T-helper 1 cell treated with Interleukin-12 subunit alpha and Interleukin-12 subunit beta and Interleukin-4 antibody, amounts not matched to agents 30 μg/mL and 1 μg/mL, for 36 hours (primary cell): Measurements from ENCODE around the gene COL4A3.
"Not testable (repeated sequence)": the region's sequence is repeated elsewhere in the genome, so short reads cannot be mapped to it uniquely, and the experiment has no call there.

Source experiments
- H3K27ac Mint-ChIP-seq: one replicate; pipeline ENCODE4 v1.8.0; 2021; ENCODE audit warnings: mild to moderate bottlenecking, mixed read lengths
- H3K27me3 Mint-ChIP-seq: one replicate; pipeline ENCODE4 v1.8.0; 2021; ENCODE audit warnings: low read depth, mixed read lengths
- H3K36me3 Mint-ChIP-seq: one replicate; pipeline ENCODE4 v1.8.0; 2021; ENCODE audit warnings: low read depth, mixed read lengths
- H3K4me1 Mint-ChIP-seq: one replicate; pipeline ENCODE4 v1.8.0; 2021; ENCODE audit warnings: low read depth, mixed read lengths
- H3K4me3 Mint-ChIP-seq: one replicate; pipeline ENCODE4 v1.8.0; 2021; ENCODE audit warnings: mild to moderate bottlenecking, moderate library complexity, mixed read lengths
- H3K9me3 Mint-ChIP-seq: one replicate; pipeline ENCODE4 v1.8.0; 2021; ENCODE audit warnings: mixed read lengths

COL4A3 gene

DNA sequence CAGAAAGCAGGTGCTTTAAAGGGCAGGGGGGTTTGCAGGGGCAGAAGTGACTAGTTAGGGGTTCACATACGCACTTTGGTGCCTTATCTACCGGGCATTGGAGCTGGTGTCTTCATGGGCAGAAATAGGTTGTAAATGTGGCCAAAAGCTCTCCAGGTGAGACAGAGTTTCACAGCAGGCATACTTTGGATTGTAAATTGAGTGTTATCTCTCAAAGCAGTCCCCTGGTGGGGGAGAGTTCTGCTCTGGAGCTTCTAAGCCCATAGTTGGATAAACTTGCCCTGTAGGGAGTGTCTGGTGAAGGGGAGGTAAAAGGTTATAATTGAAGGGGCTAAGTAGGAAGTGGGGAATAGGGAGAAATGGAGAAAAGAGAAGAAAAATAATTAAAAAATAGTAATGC, 43.1 kb downstream of the COL4A3 start:
- Mint-ChIP-seq H3K36me3 (no peaks in the 10 kb centered on the region), H3K27me3 (no peaks in the 10 kb centered on the region), H3K9me3 (no peaks in the 10 kb centered on the region), H3K4me1 (no peaks in the 10 kb centered on the region), H3K4me3 (no peak overlapping the region), H3K27ac (no peak overlapping the region)

DNA sequence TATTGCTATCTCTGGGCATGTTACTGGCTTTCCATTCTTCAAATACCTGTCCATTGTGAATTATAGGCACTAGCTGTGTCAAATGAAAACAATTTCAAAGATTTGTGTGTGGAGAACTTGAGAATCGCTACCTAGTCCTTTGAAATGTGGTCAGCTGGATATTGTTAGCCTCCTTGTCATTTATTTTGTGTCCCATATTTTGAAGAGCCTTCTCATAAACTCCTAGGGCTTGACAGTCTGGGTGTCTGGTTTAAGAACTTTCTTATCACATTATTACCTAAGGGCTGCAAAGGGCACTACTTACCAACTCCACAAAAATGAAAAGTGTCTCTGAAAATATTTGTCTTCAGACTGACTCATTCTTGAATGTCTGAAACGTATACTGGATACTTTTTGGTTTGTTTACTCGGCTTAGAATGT, 50.2 kb downstream of the COL4A3 start:
- no peaks in the 10 kb centered on the region for H3K4me1 Mint-ChIP-seq
- no peak overlapping the region for H3K4me3 Mint-ChIP-seq
- H3K27ac Mint-ChIP-seq = no peak overlapping the region
- H3K27me3 Mint-ChIP-seq = no peaks in the 10 kb centered on the region
- H3K36me3 Mint-ChIP-seq = no peaks in the 10 kb centered on the region
- H3K9me3 Mint-ChIP-seq = no peaks in the 10 kb centered on the region

DNA sequence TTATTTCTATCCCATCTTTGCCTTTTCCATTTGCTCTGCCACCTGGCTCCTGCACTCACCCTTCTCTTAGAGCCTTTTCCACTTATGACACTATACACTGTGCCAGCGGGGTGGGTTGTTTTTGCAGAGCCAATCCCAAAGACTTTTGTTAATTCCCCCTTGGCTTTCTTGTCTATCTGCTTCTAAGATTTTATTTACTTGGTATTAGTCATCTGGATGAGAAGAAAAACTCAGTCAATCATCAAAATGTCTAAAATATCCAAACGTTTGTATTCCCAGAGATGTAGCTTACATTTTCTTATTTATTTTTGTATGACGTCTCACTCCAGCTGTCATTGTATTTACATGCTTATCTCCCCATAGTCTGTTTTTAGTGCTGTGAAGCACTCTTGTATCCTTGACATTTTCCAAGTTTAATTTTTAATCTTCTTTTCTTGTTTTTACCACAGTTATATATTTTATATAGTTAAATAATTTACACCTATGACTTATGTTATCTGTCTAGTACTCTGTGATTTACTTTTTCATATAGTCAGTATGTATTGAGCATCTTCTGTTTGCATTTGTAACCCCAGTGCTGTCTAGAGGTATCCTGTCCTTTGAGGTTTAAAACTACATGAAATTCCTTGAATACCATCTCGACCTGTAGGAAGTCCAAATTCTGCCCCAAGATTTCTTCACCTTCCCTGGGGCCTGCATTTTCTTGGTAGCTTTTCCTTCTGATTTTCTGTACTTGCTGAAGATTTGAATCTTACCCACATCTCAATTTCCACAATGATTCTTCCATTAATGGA, 55.1 kb downstream of the COL4A3 start:
- no peaks in the 10 kb centered on the region for H3K4me1 Mint-ChIP-seq
- no peaks in the 10 kb centered on the region for H3K27me3 Mint-ChIP-seq
- H3K27ac Mint-ChIP-seq = no peak overlapping the region
- no peaks in the 10 kb centered on the region for H3K9me3 Mint-ChIP-seq
- no peaks in the 10 kb centered on the region for H3K36me3 Mint-ChIP-seq
- no peak overlapping the region for H3K4me3 Mint-ChIP-seq

DNA sequence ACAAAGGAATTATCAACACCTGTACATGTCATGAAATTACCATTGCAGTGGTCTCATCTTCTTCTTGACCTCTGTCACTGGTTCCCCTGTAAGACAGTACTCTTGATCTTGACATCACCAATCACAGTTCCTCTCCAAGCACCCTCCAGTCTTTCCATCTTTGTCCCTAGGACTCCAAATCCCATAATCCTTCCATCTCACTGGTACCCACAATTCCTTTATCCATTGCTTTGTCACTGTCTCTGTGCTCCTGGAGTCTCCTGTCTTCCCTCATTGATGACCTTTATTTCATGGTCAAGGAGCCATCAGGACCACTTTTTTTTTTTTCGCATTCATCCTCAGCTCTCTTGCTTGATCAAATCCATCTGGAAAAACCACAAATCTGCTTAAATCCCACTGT, 56.7 kb downstream of the COL4A3 start:
- no peak overlapping the region for H3K4me3 Mint-ChIP-seq
- no peaks in the 10 kb centered on the region for H3K9me3 Mint-ChIP-seq
- no peak overlapping the region for H3K27ac Mint-ChIP-seq
- H3K36me3 Mint-ChIP-seq = no peaks in the 10 kb centered on the region
- H3K4me1 Mint-ChIP-seq = no peaks in the 10 kb centered on the region
- no peaks in the 10 kb centered on the region for H3K27me3 Mint-ChIP-seq

DNA sequence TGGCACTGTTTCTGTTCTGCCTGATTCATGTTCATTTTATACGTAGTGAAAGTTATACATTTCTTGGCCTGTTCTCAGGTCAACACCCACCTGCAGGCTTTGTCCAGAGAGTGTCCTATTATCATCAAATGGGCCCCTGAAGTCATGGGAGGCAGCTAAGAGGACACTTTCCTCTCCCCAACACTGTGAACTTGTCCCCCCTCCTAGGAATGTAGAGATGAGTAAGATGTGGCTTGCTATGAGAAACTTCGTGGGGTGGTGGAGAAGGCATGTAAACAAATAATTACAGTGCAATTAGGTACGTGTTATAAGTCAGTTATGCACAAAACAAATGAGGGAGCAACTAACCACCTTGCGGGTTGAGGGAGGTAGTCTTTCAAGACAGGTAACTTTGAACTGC, 57.9 kb downstream of the COL4A3 start:
- H3K36me3 Mint-ChIP-seq = no peaks in the 10 kb centered on the region
- H3K4me3 Mint-ChIP-seq = no peak overlapping the region
- no peaks in the 10 kb centered on the region for H3K9me3 Mint-ChIP-seq
- H3K4me1 Mint-ChIP-seq = no peaks in the 10 kb centered on the region
- no peak overlapping the region for H3K27ac Mint-ChIP-seq
- H3K27me3 Mint-ChIP-seq = no peaks in the 10 kb centered on the region

DNA sequence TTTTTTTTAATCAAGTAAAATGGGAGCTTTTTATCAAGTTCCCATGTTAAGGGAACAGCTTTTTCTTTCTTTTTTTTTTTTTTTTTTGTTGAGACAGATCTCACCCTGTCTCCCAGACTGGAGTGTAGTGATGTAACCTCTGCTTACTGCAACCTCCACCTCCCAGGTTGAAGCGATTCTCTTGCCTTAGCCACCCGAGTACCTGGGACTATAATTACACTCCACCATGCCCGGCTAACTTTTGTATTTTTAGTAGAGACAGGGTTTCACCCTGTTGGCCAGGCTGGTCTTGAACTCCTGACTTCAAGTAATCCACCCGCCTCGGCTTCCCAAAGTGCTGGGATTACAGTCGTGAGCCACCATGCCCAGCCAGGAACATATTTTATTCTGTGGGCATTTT, 61.2 kb downstream of the COL4A3 start:
- H3K36me3 Mint-ChIP-seq, H3K4me1 Mint-ChIP-seq, H3K4me3 Mint-ChIP-seq, H3K27ac Mint-ChIP-seq, H3K9me3 Mint-ChIP-seq, H3K27me3 Mint-ChIP-seq: not testable (repeated sequence)

DNA sequence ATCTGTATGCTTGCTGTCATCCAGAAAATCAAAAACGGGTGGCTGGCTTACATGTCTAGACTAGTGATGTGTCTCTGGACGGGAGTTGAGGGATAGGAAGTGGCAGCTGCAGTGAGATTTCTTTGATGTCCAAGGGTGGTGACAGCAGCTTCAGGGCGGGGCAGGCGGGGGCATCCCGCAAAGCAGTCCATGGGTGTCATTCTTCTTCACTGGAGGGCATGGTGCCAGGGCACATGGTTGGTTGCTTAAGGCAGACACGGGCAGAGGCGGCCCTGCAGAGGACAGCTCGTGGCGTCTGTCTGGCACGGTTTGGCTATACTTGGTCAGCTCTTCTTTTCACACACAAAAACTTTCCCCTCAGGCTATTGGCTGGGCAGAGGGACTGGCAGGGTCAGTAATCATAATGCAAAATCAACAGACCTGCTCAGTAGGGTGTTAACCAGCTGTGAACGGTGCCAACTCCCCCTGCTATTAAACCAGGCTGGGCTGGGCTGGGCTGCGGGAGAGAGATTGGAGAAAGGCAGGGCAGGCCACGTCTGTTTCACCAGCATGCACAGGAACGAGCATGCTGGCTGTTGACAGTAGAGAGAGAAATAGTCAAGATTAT, 63.7 kb downstream of the COL4A3 start:
- no peak overlapping the region for H3K4me3 Mint-ChIP-seq
- H3K9me3 Mint-ChIP-seq = no peaks in the 10 kb centered on the region
- H3K4me1 Mint-ChIP-seq = no peaks in the 10 kb centered on the region
- H3K27ac Mint-ChIP-seq = no peak overlapping the region
- H3K27me3 Mint-ChIP-seq = peaks cover 4% of the 10 kb centered on the region
- H3K36me3 Mint-ChIP-seq = no peaks in the 10 kb centered on the region

DNA sequence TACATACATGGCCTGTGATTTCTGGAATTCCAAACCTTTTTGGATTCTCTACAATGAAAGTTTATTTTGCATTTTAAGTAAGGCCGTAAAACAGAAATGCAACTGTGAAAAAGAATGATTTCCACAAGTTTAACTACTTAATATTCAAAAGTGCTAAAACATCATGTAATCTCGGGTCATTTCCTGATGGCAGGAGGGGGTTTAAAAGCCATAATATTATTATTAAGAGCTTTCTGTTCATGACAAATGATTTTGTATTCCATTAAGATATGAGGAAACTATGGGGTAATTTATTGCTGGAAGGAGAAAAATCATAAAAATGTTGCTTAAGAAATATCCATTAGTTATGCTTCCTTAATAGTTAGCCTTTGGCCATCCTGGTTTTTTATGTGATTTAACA, 65.7 kb downstream of the COL4A3 start:
- no peaks in the 10 kb centered on the region for H3K4me1 Mint-ChIP-seq
- H3K4me3 Mint-ChIP-seq = no peak overlapping the region
- H3K36me3 Mint-ChIP-seq = no peaks in the 10 kb centered on the region
- H3K27me3 Mint-ChIP-seq = peaks cover 4% of the 10 kb centered on the region
- no peak overlapping the region for H3K27ac Mint-ChIP-seq
- H3K9me3 Mint-ChIP-seq = no peaks in the 10 kb centered on the region

DNA sequence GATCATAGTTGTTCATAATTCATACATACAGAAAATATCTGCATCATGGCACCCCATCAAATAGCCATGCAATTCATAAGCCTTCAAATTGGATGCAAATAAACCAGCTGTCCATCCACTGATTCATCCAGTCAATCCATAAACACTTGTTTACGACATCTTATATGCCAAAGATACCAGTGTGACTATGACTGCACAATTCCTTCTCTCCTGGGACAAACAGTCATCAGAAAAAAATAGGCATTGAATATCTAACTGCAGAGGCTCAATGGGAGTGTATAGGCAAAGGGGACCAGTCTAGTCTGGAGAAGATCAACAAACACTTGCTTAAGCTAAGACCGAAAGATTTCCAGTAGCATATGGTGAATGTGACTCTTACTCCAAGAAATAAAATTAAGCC, 70.0 kb downstream of the COL4A3 start:
- Mint-ChIP-seq H3K4me3 (no peak overlapping the region), H3K36me3 (no peaks in the 10 kb centered on the region), H3K27me3 (peaks cover 9% of the 10 kb centered on the region), H3K27ac (no peak overlapping the region), H3K9me3 (no peaks in the 10 kb centered on the region), H3K4me1 (no peaks in the 10 kb centered on the region)

DNA sequence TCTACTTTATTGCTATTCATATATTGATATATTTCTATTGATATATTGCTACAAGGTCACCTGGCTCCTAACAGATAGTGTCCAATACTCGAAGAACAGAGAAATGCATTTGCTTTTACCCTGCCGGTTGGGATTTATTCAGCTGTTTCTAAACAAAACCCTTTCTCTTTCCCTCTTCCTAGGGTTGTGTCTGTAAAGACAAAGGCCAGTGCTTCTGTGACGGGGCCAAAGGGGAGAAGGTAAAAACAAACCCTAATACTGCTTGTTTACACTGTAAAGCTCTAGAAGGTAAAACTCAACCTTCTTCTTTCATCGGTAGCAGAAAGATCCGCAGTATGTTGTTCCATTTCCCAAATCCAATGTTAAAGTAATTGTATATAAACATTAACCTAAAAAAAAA, 73.4 kb downstream of the COL4A3 start:
- H3K27ac Mint-ChIP-seq = no peak overlapping the region
- no peaks in the 10 kb centered on the region for H3K9me3 Mint-ChIP-seq
- H3K4me1 Mint-ChIP-seq = no peaks in the 10 kb centered on the region

DNA sequence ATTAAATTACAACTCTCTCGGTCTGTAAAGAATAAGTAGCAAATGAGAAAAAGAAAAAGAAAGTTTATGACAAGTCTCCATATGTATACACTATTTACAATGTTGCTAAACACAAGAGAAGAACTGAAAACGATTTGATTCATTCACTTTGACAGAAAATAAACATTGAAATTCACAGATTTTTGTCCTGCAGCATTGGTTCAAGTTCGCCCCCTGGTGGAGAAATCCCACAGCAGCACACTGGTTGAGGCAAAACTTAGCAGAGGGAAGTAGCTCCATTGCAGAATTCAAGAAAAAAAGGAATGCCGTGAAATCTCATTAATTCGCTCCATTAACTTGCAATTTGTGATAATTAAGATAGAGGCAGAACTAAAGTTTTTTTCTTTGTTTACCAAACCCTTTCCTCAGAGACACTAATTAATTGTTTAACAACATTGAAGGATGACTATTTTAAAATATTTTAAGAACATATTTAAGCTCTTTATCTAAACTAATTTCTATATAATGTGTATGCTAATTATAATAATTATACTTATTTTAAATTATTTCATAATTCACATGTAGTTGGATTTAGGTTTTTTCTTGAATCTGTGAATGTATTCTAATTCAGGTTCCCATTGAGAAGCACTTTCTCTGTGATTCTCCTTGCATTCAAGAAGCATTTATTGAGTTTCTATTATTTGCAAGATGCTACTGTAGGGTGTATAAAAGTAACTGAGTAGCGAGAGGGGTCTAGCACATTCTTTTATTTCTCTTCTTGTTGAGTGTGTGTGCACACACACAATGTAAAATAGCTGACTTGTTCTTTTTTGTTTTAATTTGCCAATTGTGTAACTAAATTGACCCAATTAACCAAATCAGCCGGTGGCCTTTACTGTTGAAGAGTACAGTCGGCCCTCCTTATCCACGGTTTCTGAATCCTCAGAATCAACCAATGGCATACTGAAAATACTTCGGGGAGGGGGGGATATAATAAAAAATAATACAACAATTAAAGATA, 74.1 kb downstream of the COL4A3 start:
- no peaks in the 10 kb centered on the region for H3K36me3 Mint-ChIP-seq
- no peaks in the 10 kb centered on the region for H3K4me1 Mint-ChIP-seq
- no peak overlapping the region for H3K27ac Mint-ChIP-seq
- no peaks in the 10 kb centered on the region for H3K9me3 Mint-ChIP-seq
- peaks cover 9% of the 10 kb centered on the region for H3K27me3 Mint-ChIP-seq
- H3K4me3 Mint-ChIP-seq = no peak overlapping the region

More for the DNA sequence above, 73.4 kb downstream of the COL4A3 start:
- Mint-ChIP-seq H3K27me3 (peaks cover 9% of the 10 kb centered on the region), H3K36me3 (no peaks in the 10 kb centered on the region), H3K4me3 (no peak overlapping the region)

DNA sequence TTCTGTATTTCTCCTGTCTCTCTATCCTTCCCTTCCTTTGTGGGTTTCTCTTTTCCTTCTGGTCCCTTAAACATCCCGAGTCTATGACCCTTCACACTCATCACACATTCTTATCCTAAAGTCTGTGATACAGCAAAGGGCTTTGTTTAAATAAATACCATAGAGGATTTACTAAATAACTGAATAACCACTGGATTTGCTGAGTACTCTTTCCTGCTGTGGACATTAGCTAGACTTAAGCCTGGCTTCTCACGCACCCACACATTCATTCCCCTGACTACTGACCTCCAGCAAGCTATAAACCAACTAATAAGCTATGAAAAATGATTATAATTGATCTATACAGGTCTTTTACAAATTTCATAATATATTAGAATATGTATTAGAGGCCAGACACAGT, 76.6 kb downstream of the COL4A3 start:
- H3K4me1 Mint-ChIP-seq = no peaks in the 10 kb centered on the region
- H3K36me3 Mint-ChIP-seq = no peaks in the 10 kb centered on the region
- no peaks in the 10 kb centered on the region for H3K9me3 Mint-ChIP-seq
- H3K27ac Mint-ChIP-seq = no peak overlapping the region
- H3K4me3 Mint-ChIP-seq = no peak overlapping the region
- H3K27me3 Mint-ChIP-seq = peaks cover 9% of the 10 kb centered on the region

DNA sequence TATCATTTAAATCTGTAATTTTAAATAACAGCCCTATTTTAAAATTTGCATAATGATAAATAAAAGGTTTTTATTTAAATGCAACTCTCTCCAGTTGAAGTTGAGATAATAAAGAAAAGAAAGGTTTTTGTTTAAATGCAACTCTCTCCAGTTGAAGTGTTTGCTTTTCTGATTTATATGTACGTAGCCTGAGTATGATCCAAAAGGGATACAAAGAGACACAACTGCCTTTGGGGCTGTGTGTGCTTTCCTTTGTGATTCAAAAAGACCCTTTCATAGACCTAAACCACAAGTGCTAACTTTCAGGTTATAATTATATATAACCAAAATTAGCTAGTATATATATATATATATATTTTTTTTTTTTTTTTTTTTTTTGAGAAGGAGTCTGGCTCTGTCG, 84.5 kb downstream of the COL4A3 start:
- H3K27me3 Mint-ChIP-seq = peaks cover 4% of the 10 kb centered on the region
- no peak overlapping the region for H3K4me3 Mint-ChIP-seq
- H3K36me3 Mint-ChIP-seq = no peaks in the 10 kb centered on the region
- no peak overlapping the region for H3K27ac Mint-ChIP-seq
- H3K9me3 Mint-ChIP-seq = no peaks in the 10 kb centered on the region
- H3K4me1 Mint-ChIP-seq = no peaks in the 10 kb centered on the region

DNA sequence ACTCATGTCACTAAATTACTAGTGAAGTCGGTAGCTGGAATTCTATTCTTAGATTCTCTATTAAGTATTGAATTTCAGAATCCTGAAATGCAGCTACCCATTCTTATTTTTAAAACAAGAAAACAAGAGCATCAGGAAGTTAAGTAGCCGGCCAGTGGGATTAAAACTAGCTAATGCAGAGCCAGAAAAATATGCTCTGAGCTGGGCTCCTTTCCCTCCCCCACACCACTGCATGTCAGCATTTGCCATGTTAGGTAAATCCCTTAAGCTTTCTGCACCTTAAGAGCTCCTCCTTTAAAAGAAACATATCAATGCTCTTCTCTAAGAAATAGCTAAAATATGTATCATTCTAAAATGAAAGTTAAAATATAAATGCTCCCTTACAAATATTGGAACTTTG, 88.4 kb downstream of the COL4A3 start:
- H3K27ac Mint-ChIP-seq = no peak overlapping the region
- no peak overlapping the region for H3K4me3 Mint-ChIP-seq
- peaks cover 4% of the 10 kb centered on the region for H3K27me3 Mint-ChIP-seq
- H3K9me3 Mint-ChIP-seq = no peaks in the 10 kb centered on the region
- no peaks in the 10 kb centered on the region for H3K4me1 Mint-ChIP-seq
- no peaks in the 10 kb centered on the region for H3K36me3 Mint-ChIP-seq

DNA sequence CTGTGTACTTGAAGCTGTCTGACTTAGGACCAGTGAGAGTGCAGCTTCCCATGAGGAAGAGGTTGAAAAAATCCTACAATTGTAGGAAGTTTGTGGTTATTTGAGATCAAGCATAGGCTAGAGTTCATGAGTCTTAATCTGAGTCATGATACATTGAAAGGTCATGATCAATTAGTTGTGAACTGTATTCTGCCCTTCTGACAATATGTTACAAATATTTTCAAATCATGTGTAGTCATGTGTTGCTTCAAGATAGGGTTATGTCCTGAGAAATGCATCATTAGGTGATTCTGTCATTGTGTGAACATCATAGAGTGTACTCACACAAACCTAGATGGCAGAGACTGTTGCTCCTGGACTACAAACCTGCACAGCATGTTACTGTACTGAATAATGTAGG, 92.2 kb downstream of the COL4A3 start:
- no peaks in the 10 kb centered on the region for H3K9me3 Mint-ChIP-seq
- H3K27ac Mint-ChIP-seq = no peak overlapping the region
- no peaks in the 10 kb centered on the region for H3K4me1 Mint-ChIP-seq
- no peaks in the 10 kb centered on the region for H3K27me3 Mint-ChIP-seq
- no peaks in the 10 kb centered on the region for H3K36me3 Mint-ChIP-seq
- no peak overlapping the region for H3K4me3 Mint-ChIP-seq
